ENCODE results near the gene EVC2.

DNA sequence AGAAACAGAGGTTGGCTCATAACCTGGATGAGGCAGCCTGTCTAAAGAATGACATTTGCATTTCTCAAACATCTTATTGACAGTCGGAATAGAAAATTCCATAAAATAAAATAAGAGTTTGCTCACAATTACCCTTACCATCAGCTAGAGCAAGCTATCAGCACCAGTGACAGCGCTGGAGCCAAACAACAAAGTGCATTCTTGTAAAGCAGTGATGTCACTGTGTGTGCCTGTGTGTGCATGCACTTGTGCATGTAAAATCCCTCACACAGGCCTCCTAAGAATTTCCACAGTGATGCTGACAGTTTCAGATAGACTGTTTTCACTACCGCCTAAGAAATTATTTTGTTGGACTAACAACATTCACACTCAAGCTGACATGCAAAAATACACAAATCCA is 77.6 kb downstream of the EVC2 start:
- TF ChIP-seq, protein P1, sequence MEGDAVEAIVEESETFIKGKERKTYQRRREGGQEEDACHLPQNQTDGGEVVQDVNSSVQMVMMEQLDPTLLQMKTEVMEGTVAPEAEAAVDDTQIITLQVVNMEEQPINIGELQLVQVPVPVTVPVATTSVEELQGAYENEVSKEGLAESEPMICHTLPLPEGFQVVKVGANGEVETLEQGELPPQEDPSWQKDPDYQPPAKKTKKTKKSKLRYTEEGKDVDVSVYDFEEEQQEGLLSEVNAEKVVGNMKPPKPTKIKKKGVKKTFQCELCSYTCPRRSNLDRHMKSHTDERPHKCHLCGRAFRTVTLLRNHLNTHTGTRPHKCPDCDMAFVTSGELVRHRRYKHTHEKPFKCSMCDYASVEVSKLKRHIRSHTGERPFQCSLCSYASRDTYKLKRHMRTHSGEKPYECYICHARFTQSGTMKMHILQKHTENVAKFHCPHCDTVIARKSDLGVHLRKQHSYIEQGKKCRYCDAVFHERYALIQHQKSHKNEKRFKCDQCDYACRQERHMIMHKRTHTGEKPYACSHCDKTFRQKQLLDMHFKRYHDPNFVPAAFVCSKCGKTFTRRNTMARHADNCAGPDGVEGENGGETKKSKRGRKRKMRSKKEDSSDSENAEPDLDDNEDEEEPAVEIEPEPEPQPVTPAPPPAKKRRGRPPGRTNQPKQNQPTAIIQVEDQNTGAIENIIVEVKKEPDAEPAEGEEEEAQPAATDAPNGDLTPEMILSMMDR (IDR thresholded peaks at IDR 0.05) = no peak
- TF ChIP-seq POLR2A (IDR thresholded peaks at IDR 0.05) (no peak), POLR2AphosphoS5 (IDR thresholded peaks at IDR 0.05) (no peak), EP300 (IDR thresholded peaks at IDR 0.05; ENCODE audit: low read depth) (no peak)
